HG03575 (cell line): Measurements from ENCODE around the gene IQSEC3.

Experiments used
- ATAC-seq: cut with Tn5 transposase; IDR thresholded peaks from one replicate; pipeline ENCODE4 v1.9.1; 2021; ENCODE audit not compliant: unreplicated experiment, insufficient number of reproducible peaks, low FRiP score; ENCODE audit errors: extremely low read depth

Gene IQSEC3

DNA sequence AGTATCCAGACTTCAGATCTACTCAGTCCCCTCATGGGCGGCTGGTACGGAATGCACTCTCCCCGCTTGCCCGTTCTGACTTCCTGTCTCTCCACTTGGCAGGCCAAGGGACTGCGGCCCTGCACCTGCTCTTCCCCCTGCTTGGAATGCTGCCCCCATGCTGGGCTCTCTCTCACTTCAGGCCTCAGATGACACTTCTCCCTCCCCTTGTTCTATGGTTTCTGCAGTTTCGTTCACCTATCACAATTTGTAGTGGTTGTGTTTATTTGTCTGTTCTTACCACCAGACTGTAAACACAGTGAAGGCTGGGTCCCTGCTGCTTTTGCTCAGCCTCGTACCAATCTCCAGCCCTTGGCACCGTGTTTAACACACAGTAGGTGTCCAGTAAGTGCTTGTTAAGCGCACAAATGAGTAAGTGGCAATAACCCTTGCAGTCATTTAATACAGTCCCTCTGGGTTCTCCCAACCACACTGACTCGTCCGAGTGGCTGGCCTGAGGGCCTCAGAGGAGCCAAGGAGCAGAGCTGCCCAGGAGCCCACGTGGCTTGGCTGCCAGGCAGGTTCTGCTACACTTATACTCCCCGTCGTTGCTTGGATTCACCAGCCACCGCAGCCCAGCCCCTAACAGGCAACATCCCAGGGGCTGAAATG is 135.6 kb downstream of the IQSEC3 start:
- no peak for ATAC-seq

GRCh38 chr12:203074-203461 is 136.5 kb downstream of the IQSEC3 start:
- ATAC-seq, result no peak

- ATAC-seq, result no peak
Observed at GRCh38 chr12:203462-204260, 137.1 kb downstream of the IQSEC3 start.

GRCh38 chr12:204261-204678 is 137.7 kb downstream of the IQSEC3 start:
- no peak for ATAC-seq

DNA sequence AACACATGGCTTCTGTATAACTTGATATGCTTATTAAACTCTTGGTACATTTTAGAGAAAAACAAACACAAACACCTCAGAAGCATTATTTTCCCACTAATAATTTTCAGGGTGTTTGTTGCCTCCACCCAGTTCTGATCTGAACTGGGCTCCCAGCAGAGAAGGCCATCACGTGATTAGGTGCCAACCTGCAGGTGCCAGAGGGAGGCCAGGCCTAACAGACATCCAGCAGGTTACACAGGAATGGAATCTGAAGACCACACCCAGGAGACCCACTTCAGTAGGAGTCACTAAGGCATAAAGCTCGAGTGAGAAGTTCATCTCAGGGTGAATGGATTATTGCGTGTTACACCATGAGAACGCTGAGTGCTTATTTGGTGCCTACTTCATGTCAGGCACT is 138.5 kb downstream of the IQSEC3 start:
- ATAC-seq, result no peak

DNA sequence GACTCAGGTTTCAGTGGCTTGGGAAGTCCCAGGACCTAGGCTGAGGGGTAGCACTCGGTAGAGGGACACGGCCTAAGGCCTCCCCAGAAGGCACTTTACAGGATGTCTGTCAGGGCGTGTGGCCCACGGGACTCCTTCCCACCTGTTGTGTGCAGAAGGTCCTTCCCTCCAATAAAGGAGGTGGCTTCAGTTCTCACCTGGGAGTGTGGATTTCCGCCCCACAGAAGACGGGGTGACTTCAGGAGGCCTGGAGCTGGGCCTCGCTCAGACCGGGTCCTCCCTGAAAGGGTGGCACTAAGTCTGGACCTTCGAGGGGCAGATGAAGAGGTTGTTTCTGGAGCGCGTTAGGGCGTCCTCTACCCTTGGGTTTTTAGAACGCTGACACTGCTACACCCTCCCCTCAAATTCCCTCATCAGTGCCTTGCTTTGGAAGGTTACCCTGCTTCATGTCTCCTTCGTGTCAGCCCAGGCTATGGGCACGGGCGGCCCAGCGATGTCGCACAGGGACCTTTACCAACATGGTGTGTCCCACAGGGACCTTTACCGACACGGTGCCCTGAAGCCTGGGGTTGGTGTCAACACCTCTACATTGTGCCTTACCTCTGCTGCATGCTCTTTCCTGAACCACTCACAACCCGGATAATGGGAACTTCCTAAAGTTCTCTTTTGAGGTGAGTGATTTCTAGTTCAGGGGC is 140.3 kb downstream of the IQSEC3 start:
- no peak for ATAC-seq

- ATAC-seq, result no peak
Observed at GRCh38 chr12:207804-208203, 141.2 kb downstream of the IQSEC3 start.

- no peak for ATAC-seq
Observed at GRCh38 chr12:208813-209212, 142.2 kb downstream of the IQSEC3 start.

- no peak for ATAC-seq
Observed at GRCh38 chr12:209246-209645, 142.7 kb downstream of the IQSEC3 start.

DNA sequence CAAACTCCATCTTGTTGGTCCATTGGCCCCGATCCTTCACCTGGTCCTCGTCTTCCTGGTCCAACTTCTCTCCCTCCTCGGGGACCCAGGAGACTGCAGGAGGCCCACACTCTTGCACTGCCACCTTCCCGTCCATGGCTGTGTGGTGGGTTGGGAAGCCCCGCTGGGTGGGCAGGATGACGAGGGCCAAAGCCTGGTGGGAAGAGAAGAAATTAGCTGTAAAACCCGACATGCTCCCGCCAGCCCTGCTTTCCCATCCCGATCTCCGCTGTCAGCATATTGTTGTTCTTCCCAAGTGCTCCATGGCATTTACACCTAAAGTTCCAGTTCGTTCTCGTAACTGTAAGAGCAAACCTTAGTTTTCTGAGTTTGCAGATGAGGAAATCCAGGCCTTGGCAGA is 143.3 kb downstream of the IQSEC3 start:
- no peak for ATAC-seq

DNA sequence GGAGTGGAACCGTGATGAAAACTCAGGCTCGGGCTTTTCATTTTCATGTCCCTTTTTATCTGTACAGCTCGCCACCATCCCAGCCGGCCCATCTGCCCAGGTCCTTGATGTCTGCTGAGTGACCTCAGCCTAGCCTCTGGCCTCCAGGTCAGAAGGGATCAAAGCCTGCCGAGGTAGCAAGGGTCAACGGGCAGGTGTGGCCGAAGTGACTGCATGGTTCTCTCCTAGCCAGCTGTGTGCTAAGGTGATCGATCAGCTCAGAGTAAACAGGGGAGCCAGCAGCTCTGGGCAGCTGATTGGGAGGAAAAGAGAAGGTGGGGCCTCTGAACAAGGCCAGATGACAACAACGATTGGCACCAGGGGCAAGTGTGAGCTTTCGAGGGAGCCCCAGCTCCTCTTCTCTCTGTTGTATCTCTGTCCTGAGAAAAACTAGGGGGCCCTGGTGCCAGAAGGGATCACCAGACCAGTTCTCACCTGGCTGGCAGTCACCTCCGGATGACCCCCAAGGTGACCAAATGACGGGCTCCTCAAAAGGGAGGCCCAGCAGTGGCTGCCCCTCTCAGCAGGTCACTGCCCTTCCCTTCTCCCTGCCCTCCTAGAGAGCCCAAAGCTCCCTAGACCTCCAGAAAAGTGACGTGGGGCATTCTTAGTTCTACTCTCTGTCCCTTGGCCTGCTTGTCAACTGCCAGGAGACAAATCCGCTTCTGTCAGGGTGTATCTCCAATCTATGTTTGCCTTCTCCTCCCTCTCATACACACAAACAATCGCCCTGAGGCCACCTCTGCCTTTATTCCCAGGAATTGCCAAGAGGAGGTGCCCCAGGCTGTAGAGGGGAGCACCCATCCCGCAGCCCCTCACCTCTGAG is 143.9 kb downstream of the IQSEC3 start:
- ATAC-seq, result no peak

GRCh38 chr12:211142-211465 is 144.5 kb downstream of the IQSEC3 start:
- ATAC-seq, result no peak

GRCh38 chr12:211639-212414 is 145.3 kb downstream of the IQSEC3 start:
- no peak for ATAC-seq

GRCh38 chr12:212415-212714 is 145.8 kb downstream of the IQSEC3 start:
- no peak for ATAC-seq

- no peak for ATAC-seq
Observed at GRCh38 chr12:212715-213526, 146.4 kb downstream of the IQSEC3 start.

DNA sequence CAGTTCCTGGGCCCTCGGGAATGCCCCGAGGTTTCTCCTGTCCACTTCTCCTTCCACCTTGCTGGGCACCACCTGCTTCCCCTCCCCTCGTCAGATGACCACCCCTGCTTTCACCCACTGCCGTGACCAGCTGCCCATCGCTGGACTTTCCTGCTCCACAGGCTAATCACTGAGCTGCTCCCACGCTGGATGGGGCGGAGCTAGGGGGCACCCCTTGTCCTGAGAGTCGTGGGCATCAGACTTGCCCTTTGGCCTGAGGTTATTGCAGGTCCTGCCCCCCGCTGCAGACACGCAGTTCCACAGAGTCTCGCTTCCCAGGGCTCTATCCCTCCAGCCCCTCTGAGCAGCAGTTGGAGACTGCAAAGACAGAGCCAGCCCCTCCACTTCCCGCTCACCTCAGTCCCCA is 147.0 kb downstream of the IQSEC3 start:
- no peak for ATAC-seq

GRCh38 chr12:214003-214741 is 147.6 kb downstream of the IQSEC3 start, which contains the start of gene SLC6A12:
Gene SLC6A12 (minus strand): TSS chr12:214157. CDS start chr12:209986, 4,171 bp downstream.
- ATAC-seq, result no peak
